HG02763 (cell line): Measurements from ENCODE around the gene FAHD1.

Experiments
- ATAC-seq: cut with Tn5 transposase; IDR thresholded peaks from one replicate; pipeline ENCODE4 v1.9.1; 2021; ENCODE audit warnings: mild to moderate bottlenecking, moderate library complexity; ENCODE audit not compliant: unreplicated experiment

The FAHD1 gene

DNA sequence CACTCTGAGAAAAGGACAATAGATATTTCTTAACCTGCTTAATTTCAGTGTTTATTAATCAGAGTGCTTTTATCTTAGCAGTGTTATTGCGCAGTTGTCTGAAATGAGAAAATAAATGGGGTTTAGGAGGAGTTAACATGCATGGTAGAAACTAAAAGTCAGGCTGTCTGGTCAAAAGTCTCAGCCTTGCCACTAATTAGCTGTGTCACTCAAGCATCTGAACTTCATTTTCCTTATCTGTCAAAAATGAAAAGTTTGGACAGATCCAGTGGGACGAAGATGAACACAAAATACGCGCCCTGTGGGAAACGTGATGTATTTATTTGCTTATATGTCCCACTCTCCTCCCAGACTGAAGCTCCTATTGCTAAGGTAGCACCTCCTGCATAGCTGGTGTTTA is 51.2 kb downstream of the FAHD1 start:
- ATAC-seq = no peak
